ENCODE data around the gene MATN4.
"Not testable (repeated sequence)": the region's sequence is repeated elsewhere in the genome, so short reads cannot be mapped to it uniquely, and the experiment has no call there.

Gene MATN4, protein sequence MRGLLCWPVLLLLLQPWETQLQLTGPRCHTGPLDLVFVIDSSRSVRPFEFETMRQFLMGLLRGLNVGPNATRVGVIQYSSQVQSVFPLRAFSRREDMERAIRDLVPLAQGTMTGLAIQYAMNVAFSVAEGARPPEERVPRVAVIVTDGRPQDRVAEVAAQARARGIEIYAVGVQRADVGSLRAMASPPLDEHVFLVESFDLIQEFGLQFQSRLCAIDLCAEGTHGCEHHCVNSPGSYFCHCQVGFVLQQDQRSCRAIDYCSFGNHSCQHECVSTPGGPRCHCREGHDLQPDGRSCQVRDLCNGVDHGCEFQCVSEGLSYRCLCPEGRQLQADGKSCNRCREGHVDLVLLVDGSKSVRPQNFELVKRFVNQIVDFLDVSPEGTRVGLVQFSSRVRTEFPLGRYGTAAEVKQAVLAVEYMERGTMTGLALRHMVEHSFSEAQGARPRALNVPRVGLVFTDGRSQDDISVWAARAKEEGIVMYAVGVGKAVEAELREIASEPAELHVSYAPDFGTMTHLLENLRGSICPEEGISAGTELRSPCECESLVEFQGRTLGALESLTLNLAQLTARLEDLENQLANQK

DNA sequence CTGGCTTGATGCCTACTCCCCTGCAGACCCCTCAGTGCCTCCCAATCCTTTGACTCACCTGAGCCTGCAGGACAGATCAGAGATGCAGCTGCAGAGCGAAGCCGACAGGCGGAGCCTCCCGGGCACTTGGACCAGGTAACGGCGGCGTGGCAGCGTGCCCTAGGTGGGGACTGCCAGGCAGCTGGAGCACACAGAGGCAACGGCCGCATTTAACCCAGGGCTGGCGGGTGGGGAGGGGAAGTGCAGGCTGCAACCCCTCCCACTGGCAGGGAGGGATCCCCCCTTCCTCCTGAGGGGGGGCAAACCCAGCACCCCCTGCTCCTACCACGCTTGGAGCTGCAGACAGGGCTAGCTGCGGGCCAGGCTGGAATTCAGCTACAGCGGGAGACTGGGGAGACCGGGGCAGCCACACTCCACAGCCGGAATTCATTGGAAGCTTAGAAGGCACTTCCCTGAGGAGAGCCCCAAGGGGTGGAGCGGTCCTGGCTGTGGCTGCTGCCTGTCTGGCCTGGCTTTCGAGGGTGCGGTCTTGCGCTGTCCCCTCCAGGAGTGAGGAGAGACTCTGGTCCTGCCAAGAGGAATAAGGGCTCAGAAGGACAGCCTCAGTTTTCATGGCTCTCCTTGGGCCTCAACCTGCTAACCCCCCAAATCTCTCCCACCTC, at the start of gene MATN4:
Gene MATN4 (minus strand): TSS at position 183 of the 662 bp plus-strand sequence. CDS start 2,717 bp downstream, outside the sequence.
- no peak for DNase-seq (ENCODE audit: low read depth in 2 of 2)

DNA sequence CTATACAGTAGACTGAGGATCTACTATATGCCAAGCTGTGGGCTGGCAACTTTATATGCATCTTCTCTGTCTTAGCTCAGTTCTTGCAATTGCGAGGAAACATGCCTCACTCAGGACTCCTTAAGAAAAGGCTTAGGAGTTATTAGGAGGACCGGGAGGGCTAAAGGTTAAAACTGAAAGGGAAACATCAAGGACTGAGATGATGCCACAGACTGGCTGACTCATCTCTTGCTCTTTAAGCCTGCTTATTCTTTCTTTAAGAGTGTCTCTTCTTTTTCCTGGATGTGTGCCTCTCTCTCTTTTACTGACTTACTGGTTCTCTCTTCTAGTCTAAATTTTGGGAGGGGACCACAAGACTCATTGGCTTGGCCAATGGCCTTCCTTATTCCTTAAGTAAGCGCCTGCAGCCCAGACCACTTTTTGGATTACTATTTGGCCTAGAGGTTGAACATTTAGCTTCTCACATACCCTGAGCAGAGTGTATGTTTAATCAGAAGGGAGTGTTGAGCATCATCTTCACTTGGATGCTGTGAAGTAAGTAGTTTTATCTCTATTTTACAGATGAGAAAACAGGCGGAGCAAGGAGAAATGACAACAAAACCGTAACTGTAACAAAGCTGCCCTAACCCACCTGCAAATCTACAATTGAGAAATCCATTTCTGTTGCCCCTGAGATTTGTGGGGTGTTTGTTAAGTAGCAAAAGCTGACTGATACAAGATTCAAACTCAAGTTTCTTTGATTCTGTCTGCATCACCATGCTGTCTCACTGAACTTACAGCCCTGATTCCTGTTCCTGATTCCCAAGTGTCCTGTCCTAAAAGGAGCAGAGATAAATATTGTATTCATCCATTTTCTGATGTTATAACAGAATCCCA, 47.3 kb upstream of the MATN4 start:
- DNase-seq (ENCODE audit: low read depth in 2 of 2), result no peak

DNA sequence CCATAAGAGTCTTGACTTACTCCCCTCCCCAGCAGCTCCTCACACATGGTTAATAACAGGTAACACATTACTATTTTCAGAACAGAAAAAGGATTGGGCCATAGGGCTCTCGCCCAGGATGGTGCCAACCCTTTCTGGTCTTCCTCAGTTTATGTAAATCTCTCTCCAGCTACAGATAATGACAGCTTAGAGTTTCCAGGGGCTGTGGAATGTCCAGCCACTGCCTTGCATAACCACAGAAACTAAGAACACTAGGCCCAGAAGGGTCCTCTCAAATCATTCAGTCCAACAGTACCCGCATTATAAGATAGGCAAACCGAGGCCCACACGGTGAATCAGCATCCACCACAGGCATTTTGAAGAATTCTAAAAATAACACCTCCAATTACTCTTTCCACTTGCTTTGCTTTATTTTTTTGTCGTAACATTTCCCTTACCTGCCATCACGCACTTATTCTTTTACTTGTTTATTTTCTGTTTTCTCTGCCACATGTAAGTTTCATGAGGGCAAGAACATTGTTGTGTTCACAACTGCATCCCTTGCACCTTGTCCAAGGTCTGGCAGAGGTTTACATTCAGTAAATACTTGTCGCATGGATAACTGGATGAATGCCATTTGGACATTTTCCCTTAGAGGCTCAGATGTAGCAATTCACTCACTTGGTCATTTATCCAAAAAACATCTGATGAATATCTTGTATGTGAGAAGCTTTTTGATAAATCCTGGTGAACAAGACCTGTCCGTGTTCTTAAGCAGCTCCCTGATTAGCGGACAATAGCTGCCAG, 46.5 kb upstream of the MATN4 start:
- DNase-seq (ENCODE audit: low read depth in 2 of 2), result no peak

DNA sequence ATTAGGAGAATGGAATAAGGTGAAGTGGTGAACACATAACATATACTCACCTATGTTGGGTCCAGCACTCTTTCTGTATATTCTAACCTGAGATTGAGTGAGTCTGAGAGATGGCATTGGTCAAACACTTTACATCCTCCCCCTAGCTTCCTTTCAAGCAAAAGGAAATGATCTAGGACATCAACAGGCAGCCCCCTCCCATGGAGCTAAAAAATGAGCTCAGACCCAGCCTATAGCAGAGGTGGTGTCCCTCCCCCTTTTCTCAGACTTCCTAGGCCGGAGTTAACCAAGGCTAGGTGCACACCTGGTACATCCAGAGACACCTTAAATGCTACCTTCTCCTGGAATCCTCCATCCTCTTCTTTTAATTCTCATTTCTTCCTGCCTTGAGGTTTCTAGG, 45.6 kb upstream of the MATN4 start:
- no peak for DNase-seq (ENCODE audit: low read depth in 2 of 2)

DNA sequence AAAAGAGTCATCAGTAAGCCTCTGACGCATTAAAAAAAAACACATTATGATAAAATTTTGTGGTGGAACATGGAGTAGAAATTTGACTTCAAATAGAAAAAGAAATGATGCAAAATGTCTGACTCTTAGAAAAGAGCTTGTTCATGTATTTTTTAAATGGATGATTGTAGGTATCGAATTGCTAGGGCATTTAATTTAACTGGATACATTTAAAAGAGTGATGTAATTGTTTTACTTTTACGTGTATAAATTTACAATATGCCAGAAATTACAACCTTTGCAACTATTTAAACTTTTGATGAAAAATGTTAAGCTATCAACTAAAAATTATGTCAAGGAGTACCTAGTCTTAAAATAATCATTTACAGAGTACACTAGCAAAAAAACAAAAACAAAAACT, 44.6 kb upstream of the MATN4 start:
- DNase-seq (ENCODE audit: low read depth in 2 of 2), result no peak

DNA sequence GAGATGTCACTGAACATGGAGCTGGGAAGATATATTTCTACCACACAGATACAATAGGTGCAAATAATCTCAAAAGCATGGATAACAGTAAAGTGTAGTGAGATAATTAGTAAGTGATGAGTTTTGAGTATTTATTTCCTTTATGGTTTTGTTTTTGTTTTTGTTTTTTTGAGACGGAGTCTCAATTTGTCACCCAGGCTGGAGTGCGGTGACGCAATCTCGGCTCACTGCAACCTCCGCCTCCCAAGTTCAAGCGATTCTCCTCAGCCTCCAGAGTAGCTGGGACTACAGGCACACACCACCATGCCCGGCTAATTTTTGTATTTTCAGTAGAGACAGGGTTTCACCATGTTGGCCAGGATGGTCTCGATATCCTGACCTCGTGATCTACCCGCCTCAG, 42.7 kb upstream of the MATN4 start:
- DNase-seq (ENCODE audit: low read depth in 2 of 2), result not testable (repeated sequence)

DNA sequence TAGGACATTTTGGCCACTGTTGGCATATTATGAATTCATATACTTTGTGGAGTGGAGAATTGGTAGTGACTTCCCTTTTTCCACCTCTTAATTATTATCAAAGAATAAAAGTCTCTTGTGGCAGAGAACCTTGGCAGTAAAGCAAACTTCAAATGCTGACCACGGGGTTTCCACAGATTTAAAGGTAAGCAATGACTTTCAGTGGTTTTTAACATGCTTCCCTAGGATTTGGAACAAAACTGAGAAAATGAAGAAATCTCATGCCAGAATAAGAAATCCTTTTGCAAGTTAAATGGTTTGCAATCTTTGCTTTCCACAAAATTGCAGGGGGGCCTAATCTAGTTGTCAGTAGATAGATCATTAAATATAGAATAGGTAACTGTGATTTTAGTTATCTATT, 42.1 kb upstream of the MATN4 start:
- no peak for DNase-seq (ENCODE audit: low read depth in 2 of 2)

DNA sequence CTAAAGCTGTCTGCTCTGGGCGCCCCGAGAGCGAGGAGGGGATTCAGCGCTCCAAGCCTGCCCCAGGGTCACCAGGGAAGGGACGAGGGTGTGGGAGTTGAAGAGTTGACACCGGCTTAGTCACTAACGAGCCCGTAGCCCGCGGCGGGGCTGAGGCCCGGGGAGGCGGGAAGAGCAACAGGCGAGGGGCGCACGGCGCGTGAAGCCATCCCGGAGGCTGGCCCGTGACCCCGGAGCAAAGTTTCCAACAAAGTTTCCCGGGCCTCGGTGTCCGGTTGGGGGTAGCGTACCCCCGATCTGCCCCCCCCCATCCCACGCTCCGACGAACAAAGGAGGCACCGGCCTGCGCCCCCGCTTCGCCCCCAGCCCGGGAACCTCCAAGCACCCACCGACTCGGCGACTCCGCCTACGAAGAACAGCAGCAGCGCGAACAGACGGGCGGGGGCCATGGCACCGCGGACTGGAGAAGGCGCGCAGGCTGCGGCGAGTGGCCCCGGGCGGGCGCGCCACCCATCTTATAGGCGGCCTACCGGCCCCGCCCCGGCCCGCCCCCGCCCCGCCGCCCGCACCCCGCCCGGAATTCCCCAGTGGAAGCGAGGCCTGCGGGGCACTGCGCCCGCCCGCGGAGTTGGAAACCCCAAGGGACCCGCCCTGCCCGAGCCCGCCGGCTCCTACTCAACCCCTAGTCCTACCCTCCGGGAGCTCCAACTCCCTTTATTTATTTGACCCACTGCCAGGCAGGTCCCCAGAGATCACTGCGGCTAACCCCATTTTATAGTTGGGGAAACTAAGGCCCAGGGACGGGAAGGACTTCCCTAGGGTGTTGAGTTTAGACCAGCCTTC, 40.1 kb upstream of the MATN4 start, which contains the start of gene SDC4:
Gene SDC4 (minus strand): TSS at position 489 of the 843 bp plus-strand sequence. CDS start 40 bp downstream, at position 449.
- no peak for DNase-seq (ENCODE audit: low read depth in 2 of 2)

DNA sequence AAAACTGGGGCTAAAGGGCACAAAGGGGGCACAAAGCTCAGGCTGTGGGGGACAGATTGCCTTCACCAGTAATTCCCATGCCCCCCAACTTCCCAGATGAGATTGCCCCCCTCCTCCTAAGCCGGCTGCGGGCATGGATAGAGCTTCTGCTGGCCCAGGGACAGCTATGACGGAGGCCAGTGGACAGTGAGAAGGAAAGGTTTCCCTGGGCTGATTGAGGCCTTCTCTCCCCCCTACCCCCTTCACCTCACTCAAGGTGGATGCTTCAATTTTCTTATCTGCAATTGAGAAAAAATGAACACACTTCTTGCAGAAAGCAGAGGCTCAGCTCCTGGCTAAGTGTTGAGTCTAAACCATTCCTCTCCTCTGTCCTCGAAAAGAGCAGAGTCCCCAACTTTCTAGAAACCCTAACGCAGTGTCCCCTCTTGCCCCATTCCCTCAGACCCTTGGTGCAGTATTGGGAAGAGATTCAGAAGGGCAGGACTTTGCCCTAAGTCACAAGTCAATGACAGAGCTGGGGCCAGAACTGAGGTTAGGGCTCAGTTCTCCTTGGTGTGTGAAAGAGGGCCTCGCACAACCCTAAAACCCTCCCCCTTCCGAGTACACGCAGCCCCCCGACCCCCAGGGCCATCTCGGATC, 39.3 kb upstream of the MATN4 start:
- no peak for DNase-seq (ENCODE audit: low read depth in 2 of 2)

DNA sequence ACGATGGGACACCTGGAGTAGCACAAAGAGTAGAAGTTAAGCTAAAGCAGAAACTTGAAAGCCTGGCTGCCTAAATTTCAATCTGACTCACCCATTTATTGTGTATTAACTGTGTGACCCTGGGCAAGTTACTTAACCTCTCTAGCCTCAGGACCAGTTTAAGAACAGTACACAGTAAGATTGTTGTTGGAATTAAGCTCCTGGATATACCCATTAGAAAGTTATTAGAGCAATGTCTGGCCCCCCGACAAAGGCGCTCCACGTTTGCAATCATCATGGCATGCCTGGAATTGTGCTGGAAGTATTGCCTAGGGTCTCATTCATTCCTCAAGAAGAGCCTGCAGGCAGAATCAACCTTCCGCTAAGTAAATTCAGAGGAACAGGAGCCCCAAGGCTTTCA, 38.8 kb upstream of the MATN4 start:
- no peak for DNase-seq (ENCODE audit: low read depth in 2 of 2)

DNA sequence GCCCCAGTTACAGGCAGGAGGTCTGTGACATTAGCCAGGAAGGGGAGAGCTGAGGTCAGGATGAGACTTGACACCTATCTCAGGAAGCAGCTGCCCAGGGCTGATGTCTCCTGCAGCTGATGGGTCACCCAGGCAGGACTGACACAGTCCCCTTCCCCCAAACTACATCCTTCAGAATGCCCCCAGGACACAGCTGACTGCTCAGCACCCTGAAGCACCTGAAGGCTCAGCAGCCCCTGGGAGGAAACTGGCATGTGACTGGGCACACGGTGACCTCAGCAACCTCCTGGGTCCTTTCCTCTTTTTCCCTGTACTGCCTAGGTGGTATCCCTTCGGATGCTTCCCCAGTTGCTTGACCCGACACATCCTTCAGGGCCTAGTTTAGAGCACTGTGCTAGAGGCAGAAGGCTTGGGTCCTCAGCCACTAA, 38.2 kb upstream of the MATN4 start:
- no peak for DNase-seq (ENCODE audit: low read depth in 2 of 2)

DNA sequence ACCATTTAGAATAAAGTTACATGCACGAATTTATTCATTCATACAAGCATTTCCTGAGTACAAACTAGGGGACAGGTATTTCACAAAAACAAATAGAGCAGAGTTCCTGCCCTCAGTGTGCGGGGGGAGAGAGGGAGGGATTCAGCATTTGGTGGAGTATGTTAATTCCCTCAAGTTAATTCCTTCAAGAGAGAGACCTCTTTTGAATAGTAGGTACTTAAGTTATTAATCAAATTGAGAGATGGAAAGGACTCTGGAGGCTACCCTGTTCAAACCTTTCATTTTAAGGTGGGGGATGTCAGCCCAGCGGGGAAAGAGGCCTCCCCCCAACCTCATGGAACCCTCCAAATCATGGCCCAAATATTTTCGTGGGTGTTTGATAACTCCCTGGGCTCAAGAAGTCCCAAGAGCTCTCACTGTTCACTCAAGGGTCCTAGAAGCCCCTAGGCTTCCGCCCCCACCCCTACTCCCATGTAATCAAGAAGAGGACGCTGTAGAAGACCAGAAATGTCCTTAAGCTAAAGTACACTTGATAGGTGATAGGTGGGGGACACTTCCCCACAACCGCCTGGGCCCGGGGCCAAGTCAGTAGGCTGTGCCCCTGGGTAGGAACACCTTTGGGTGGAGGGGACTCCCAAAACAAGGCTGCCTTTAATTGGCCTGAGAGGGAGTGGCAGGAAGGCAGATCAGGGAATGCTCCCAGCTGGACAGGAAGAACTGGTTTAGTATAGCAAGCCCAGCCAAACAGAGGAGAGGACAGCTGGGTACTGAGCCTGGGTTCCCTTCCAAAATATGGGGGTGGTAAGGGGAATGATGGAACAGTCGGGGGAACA, 37.2 kb upstream of the MATN4 start:
- no peak for DNase-seq (ENCODE audit: low read depth in 2 of 2)

DNA sequence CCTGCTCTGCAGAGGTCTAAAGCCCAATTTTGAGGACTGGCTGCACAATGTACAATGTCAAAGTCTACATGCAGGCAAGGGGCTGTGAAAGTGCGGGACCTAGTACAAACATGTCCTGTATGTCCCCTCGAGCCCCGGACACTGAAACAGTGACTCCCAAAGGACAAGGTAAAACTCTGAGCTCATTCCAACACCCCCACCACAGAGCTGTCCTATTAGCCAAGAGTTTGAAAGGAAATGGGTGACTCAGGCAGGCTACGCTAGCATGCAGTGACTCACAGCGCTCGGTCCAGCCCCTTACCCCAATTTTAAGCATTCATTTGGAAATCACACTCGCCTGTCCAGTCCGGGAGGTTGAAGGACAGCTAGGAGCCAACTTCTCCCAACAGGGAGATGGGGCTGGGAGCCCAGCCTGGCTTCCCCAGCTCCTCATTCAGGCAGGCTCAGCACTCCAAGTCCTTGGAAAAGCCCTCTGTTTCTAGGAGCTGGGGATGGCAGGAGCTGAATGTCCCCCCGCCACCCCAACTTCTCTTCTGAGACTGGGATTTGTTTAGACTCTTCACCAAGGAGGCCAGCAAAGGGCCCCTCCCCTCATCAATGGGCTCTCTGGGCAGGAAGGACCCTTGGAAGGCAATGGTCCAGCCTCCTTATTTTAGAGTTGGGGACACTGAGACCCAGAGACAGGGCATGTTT, 36.2 kb upstream of the MATN4 start:
- no peak for DNase-seq (ENCODE audit: low read depth in 2 of 2)

DNA sequence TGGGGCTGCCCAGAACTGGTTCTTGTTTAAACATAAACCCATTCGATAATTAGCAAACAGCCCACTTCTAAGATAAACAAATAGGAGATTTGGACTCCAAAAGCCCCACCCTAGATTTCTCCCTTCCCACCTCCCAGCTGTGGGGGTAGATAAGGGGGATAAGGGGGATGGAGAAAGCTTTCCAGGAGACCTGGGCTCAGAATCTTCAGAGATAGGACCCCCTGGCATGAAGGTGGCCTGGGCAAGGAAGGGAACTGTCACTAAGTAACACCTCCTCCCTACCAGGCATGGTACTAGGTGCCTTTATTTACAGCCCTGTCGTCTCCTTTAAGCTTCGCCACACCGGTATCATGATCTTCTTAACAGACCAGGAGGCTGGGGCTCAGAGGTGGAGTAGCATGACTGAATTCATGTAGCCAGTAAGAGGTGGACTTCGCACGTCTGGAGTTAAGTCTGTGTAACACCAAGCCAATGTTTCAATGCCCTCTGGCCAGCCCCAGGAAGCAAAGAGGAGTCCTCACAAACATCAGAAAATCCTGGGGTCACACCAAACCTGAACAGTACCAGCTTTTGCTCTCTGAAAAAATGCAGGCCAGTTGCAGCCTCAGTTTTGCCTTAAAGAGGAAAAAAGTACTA, 35.6 kb upstream of the MATN4 start:
- no peak for DNase-seq (ENCODE audit: low read depth in 2 of 2)

DNA sequence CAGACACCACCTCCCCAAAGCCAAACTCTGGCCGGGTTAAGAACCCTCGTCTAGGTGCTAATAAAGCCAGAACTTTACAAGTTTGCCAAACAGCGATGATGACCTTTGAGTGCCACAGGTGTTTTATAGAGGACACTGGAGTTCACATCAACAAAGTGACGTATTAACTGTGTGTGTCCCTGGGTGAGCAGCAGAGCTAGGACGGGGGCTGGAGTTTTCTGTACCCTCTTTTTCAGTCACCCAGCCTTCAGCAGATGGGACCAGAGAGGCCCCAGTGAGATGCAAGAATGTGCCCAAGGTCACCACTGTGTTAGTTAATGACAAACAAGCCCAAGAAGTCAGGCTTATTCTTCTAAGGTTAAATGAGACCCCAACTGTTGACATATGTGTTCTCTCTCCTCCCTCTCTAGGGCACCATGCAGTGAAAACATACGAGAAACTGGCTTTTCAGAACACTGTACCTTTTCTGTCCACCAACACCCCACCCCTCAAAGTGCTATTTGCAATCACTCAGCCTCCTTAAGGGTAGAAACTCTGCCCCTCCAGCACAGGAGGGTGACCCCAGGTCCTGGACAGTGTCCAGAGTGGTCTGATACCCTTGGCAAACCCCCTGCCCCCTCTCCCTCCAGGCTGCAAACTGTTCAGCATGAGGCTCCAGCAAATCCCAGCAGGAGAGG, 34.9 kb upstream of the MATN4 start:
- DNase-seq (ENCODE audit: low read depth in 2 of 2), result no peak

DNA sequence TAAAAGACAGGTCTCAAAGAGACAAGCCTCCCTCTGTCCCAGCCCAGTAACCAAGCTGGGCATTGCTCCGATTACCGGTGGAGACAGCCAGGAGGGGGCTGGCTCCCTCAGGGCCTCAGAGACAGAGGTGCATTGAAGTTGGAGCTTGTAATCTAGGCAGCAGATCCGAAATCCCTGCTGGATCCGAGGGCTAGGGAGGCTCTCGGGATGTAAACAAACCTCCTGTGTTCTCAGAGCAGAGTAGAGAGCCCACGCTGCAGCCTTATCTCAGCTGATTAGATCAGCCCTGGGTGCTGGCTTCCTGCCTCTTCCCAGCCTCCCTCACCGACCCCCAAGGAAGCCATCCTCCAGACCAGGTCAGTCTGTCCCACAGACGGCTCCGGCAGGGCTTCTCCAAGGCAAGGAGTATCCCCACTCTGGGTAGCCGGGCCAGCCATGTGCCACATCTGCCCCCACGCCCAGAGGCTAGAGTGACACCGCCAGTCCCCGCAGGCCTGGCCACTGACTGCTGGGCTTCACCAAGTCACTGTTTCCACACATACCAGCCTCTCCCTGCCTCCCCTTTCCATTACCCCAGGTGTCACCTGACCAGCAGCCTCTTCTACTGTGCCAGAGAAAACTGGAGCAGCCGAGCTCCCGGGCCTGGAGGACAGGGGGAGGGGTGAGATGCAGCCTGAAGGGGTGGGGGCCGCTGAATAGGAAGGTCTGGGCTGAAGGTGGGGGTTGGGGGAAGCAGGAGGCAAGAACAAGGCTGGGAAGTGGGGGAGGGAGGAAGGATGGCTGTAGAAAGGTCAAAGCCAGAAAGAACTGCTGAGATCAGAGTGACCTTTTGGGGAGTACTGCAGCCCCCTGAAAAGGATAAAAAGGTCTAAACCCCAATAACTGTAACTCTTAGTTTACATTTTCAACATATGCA, 34.1 kb upstream of the MATN4 start:
- DNase-seq (ENCODE audit: low read depth in 2 of 2), result no peak
